ENCODE measurements around the gene RGL3. TPM values are rescaled to one million over a fixed set of nuclear protein-coding genes. Genes with fewer than 3 reads are reported as not detected.
"Not testable (repeated sequence)": the region's sequence is repeated elsewhere in the genome, so short reads cannot be mapped to it uniquely, and the experiment has no call there.

Gene RGL3
- total and polyA plus RNA-seq, 9 of the 15 experiments (the other 6 are each of a cell fraction or from before 2014, with no cell fraction given), result 0.12 to 0.61 (median 0.32) TPM; not detected in 4

DNA sequence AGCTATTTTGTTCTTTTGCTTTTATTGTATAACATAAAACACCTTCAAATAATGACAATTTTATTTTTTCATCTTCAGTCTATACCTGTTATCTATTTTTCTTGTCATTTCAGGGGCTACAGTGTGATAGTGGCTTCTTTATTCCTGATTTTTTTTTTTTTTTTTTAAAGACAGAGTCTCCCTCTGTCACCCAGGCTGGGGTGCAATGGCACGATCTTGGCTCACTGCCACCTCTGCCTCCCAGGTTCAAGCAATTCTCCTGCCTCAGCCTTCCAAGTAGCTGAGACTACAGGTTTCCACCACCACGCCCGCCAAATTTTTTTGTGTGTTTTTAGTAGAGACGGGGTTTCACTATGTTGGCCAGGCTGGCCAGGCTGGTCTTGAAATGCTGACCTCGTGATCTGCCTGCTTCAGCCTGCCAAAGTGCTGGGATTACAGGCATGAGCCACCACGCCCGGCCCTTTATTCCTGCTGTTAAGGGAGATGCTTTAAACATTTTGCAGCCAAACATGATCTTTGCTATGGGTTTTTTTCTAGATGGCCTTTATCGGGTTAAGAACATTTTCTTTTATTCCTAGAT lies 49.2 kb upstream of the RGL3 start:
- H3K9me1 ChIP-seq (ENCODE audit: control insufficient read depth, insufficient read depth, low read length); H2AFZ ChIP-seq (ENCODE audit: low read depth, low read length); ATAC-seq; H4K20me1 ChIP-seq (replicated peaks; ENCODE audit: control insufficient read depth, insufficient read depth, low read length); intact Hi-C loops (cut with micrococcal nuclease); H3K4me2 ChIP-seq (ENCODE audit: insufficient read depth, low read length); H3K9ac ChIP-seq (ENCODE audit: insufficient read depth in 1 of 2, low read depth in 2 of 2, low read length in 2 of 2); H3K4me3 ChIP-seq; CTCF ChIA-PET (ENCODE audit: low intra/inter-chr PET ratio); DNase-seq (ENCODE audit: extremely low read depth in 1 of 4, low spot score in 3 of 4); H3K27ac ChIP-seq (ENCODE audit: extremely low read depth, low read depth, low read length); FAIRE-seq; in situ Hi-C loops (cut with MboI); H3K4me1 ChIP-seq (replicated peaks in 1 of 2; ENCODE audit: control insufficient read depth in 2 of 2, insufficient read depth in 2 of 2, low read length in 2 of 2); H3K36me3 ChIP-seq (ENCODE audit: control insufficient read depth, insufficient read depth, low read length); H3K79me2 ChIP-seq (ENCODE audit: control insufficient read depth, insufficient read depth, low read length); H3K9me3 ChIP-seq (replicated peaks; ENCODE audit: control insufficient read depth, insufficient read depth, low read depth, low read length); BruUV-seq (replicated peaks): not testable (repeated sequence)
- WGBS (ENCODE audit: insufficient coverage, low coverage, missing lambda C conversion rate), result 6% methylated on average over 8 of the region's 8 CpGs
- TF ChIP-seq NFIC (IDR thresholded peaks at IDR 0.05), result peak; percentile 58
- peaks cover 13 to 53% of the 10 kb centered on the region in 2 experiments for H3K27me3 ChIP-seq (ENCODE audit: control insufficient read depth in 2 of 2, insufficient read depth in 2 of 2, low read length in 2 of 2)
- POLR2A ChIA-PET, result interaction anchor here (1.1 kb wide), 1 partner anchor 95 kb away, joined by 3 read pairs; no protein-coding TSS in a partner anchor

- POLR2A ChIA-PET, result no interaction called here
- BruUV-seq (replicated peaks), result no TSS peak
- ATAC-seq (no peak), DNase-seq (ENCODE audit: extremely low read depth in 1 of 4, low spot score in 3 of 4) (no peak), FAIRE-seq (no peak)
- intact Hi-C loops (cut with micrococcal nuclease) (no loop called here), in situ Hi-C loops (cut with MboI) (no loop called here)
- Histone ChIP-seq H3K36me3 (ENCODE audit: control insufficient read depth, insufficient read depth, low read length) (no peaks in the 10 kb centered on the region), H2AFZ (ENCODE audit: low read depth, low read length) (no peak overlapping the region), H3K27me3 (ENCODE audit: control insufficient read depth in 2 of 2, insufficient read depth in 2 of 2, low read length in 2 of 2) (peaks cover 7 to 44% of the 10 kb centered on the region in 2 experiments), H3K9me3 (replicated peaks; ENCODE audit: control insufficient read depth, insufficient read depth, low read depth, low read length) (no peaks in the 10 kb centered on the region), H4K20me1 (replicated peaks; ENCODE audit: control insufficient read depth, insufficient read depth, low read length) (no peaks in the 10 kb centered on the region), H3K9ac (ENCODE audit: insufficient read depth in 1 of 2, low read depth in 2 of 2, low read length in 2 of 2) (no peak overlapping the region), H3K4me3 (no peak overlapping the region), H3K4me2 (ENCODE audit: insufficient read depth, low read length) (no peak overlapping the region), H3K27ac (ENCODE audit: extremely low read depth, low read depth, low read length) (no peak overlapping the region), H3K4me1 (replicated peaks in 1 of 2; ENCODE audit: control insufficient read depth in 2 of 2, insufficient read depth in 2 of 2, low read length in 2 of 2) (peaks cover 0 to 9% of the 10 kb centered on the region in 2 experiments; a peak in 1 of 5 replicates), H3K79me2 (ENCODE audit: control insufficient read depth, insufficient read depth, low read length) (no peaks in the 10 kb centered on the region), H3K9me1 (ENCODE audit: control insufficient read depth, insufficient read depth, low read length) (no peaks in the 10 kb centered on the region)
- CTCF ChIA-PET (ENCODE audit: low intra/inter-chr PET ratio), result no interaction called here
- WGBS (ENCODE audit: insufficient coverage, low coverage, missing lambda C conversion rate), result 6% methylated on average over 3 of the region's 8 CpGs
- TF ChIP-seq TAF15 (IDR thresholded peaks at IDR 0.05; ENCODE audit: low read depth, low read length) (no peak), BDP1 (IDR thresholded peaks at IDR 0.05; ENCODE audit: insufficient read depth, insufficient read length) (no peak), CCNT2 (IDR thresholded peaks at IDR 0.05; ENCODE audit: borderline replicate concordance, extremely low read depth, insufficient read length, low read depth, low read length) (no peak), HOXB6 (CRISPR knock-in tag; IDR thresholded peaks at IDR 0.05; ENCODE audit: borderline replicate concordance) (no peak), NFYB (IDR thresholded peaks at IDR 0.05; ENCODE audit: extremely low read depth, insufficient read length) (no peak), TRIM28 (IDR thresholded peaks at IDR 0.05) (no peak)
These were observed 46.5 kb upstream of the RGL3 start for GRCh38 chr19:11465600-11465999.
